Panc1 (cell line): ENCODE results near the gene ZC3H7A. TPM values are rescaled to one million over a fixed set of nuclear protein-coding genes. Genes with fewer than 3 reads are reported as not detected.

Experiments used
- ATAC-seq: fragments of 200-7000 bp; cut with Tn5 transposase; 2 replicates; pipeline ENCODE4 v1.9.1; 2020; ENCODE audit warnings: mild to moderate bottlenecking, moderate library complexity
- BruUV-seq: library from RNA; stranded (reverse); fragments of 400-500 nt; replicated peaks from 2 replicates; lab custom pipeline; 2021; lab: Mats Ljungman, UMichigan
- CTCF ChIA-PET: fragments of 300-600 bp; sonication (Branson Sonifier 250); formaldehyde crosslinking; loops from one replicate; lab custom pipeline; 2022; ENCODE audit warnings: antibody characterized with exemption; lab: Charles Lee
- POLR2A ChIA-PET: fragments of 300-600 bp; sonication (Branson Sonifier 250); formaldehyde crosslinking; loops from one replicate; lab custom pipeline; 2022; ENCODE audit warnings: antibody characterized with exemption; lab: Charles Lee
- DNase-seq: peaks from one replicate; pipeline ENCODE4 v3.0.0-alpha.2; 2010; ENCODE audit warnings: low read depth, low spot score
- H3K27ac ChIP-seq: 2 replicates; pipeline ENCODE4 v1.5.1; 2011; ENCODE audit warnings: mild to moderate bottlenecking, low read length, inconsistent platforms
- H3K27me3 ChIP-seq: fragments of 200-500 bp; sonication (Bioruptor generic); 2 replicates; pipeline ENCODE4 v1.6.0; 2014; ENCODE audit warnings: low read length, inconsistent platforms; ENCODE audit not compliant: control insufficient read depth, insufficient read depth
- H3K36me3 ChIP-seq: fragments of 200-500 bp; sonication (Bioruptor generic); 2 replicates; pipeline ENCODE4 v1.5.1; 2014; ENCODE audit warnings: inconsistent platforms, mild to moderate bottlenecking, low read length, moderate library complexity; ENCODE audit not compliant: control insufficient read depth, insufficient read depth
- H3K4me1 ChIP-seq: 2 replicates; pipeline ENCODE4 v1.5.1; 2011; ENCODE audit warnings: inconsistent platforms, mild to moderate bottlenecking, low read length, moderate library complexity; ENCODE audit not compliant: control insufficient read depth, insufficient read depth
- H3K4me3 ChIP-seq, 2 experiments: 2 replicates each; pipeline ENCODE4 v1.5.1; 2011 to 2012; ENCODE audit warnings: low read depth in 2 of 2, low read length in 2 of 2, mild to moderate bottlenecking in 2 of 2, inconsistent platforms in 1 of 2, moderate library complexity in 1 of 2
- H3K9me3 ChIP-seq: fragments of 200-500 bp; sonication (Bioruptor generic); 2 replicates; pipeline ENCODE4 v1.5.1; 2014; ENCODE audit warnings: low read depth, mild to moderate bottlenecking, inconsistent platforms, low read length, moderate library complexity; ENCODE audit not compliant: control insufficient read depth, insufficient read depth
- CTCF ChIP-seq: fragments of 450-650 bp; IDR thresholded peaks from 2 replicates; pipeline ENCODE4 v1.5.1; 2017; ENCODE audit warnings: mild to moderate bottlenecking
- POLR2AphosphoS5 ChIP-seq: IDR thresholded peaks from 2 replicates; pipeline ENCODE4 v1.6.1; 2012; ENCODE audit warnings: mild to moderate bottlenecking, low read depth, low read length, moderate library complexity
- REST ChIP-seq, 2 experiments: IDR thresholded peaks; 2 replicates each; pipeline ENCODE4 v1.6.1; 2011 to 2012; ENCODE audit warnings: low read depth in 2 of 2, control low read depth in 1 of 2, low read length in 1 of 2, mild to moderate bottlenecking in 1 of 2, moderate library complexity in 1 of 2; ENCODE audit not compliant: insufficient read depth in 1 of 2
- SIN3A ChIP-seq: IDR thresholded peaks from 2 replicates; pipeline ENCODE4 v1.6.1; 2012; ENCODE audit warnings: low read depth, mild to moderate bottlenecking, low read length, moderate library complexity, borderline replicate concordance; ENCODE audit not compliant: insufficient read depth
- TCF7L2 ChIP-seq: IDR thresholded peaks from 2 replicates; pipeline ENCODE4 v1.6.1; 2011; ENCODE audit warnings: mild to moderate bottlenecking, low read depth, low read length, inconsistent platforms
- in situ Hi-C: cut with HindIII; loops from 2 replicates; pipeline ENCODE4 v1.10.0; 2016; ENCODE audit warnings: low sequenced_read_pairs, low pct_unique_long_range_greater_than_20kb
- intact Hi-C: fragments of 100-400 bp; cut with micrococcal nuclease; formaldehyde crosslinking; loops from one replicate; pipeline ENCODE4 v1.10.0; 2022; ENCODE audit not compliant: unreplicated experiment
- total RNA-seq: library from RNA; stranded (reverse); gene quantifications from one replicate; pipeline ENCODE4 v1.2.1, GENCODE V29; 2021; ENCODE audit not compliant: unreplicated experiment

The ZC3H7A gene
- total RNA-seq, 1 experiment from 2014 or later, result 52.3 TPM

DNA sequence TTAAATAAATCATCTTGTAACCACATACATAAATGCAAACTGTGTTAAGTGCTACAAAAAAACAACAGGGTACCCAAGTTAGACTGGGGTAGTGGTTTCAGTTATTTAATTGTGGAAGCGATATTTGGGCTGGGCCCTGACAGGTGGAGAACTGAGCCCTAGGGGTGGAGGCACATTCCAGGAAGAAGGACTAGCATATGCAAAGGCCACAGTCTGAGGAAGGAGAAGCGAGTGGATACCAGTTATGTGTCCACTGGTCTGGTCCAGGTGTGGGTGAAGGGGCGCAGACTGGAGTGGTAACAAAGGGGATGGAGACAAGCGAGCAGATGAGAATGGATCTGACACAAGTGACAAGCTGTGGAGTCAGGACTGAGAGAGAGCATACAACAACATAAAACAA lies 77.3 kb downstream of the ZC3H7A start:
- ATAC-seq, result no peak
- H3K4me3 ChIP-seq, result no peak overlapping the region
- no peak overlapping the region for H3K27ac ChIP-seq
- CTCF ChIA-PET, result no interaction called here
- BruUV-seq, result no TSS peak
- no peaks in the 10 kb centered on the region for H3K27me3 ChIP-seq
- TF ChIP-seq TCF7L2 (no peak), REST (IDR thresholded peaks at IDR 0.05; ENCODE audit: insufficient read depth in 1 of 2, low read depth in 2 of 2, low read length in 1 of 2) (no peak), POLR2AphosphoS5 (no peak), CTCF (no peak)
- in situ Hi-C loops, result no loop called here
- H3K4me1 ChIP-seq, result no peaks in the 10 kb centered on the region
- DNase-seq, result no peak
- no peaks in the 10 kb centered on the region for H3K9me3 ChIP-seq
- intact Hi-C loops, result no loop called here
- POLR2A ChIA-PET, result no interaction called here
- H3K36me3 ChIP-seq, result no peaks in the 10 kb centered on the region; the same call in none of the 2 replicates

DNA sequence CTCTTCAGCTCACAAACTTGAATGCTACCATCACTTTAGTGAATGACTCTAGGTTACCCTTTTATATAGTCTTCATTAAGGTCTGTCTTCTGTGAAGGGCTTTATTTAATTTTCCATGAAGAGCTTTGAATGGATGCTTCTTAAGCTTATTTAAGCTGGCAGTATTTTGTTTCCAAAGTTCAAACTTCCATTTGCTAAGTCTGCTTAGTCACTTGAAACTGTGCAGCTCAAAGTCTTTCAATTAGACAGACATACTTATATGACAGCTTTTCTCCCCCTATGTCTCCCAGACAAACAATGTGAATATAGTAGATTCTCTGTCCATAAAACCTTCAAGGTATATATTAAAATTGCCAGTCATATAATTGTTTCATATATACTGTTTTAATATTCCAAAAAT lies 77.9 kb downstream of the ZC3H7A start:
- no peak for TF ChIP-seq TCF7L2
- TF ChIP-seq POLR2AphosphoS5, result no peak
- TF ChIP-seq CTCF, result no peak
- no peak for TF ChIP-seq REST (IDR thresholded peaks at IDR 0.05; ENCODE audit: insufficient read depth in 1 of 2, low read depth in 2 of 2, low read length in 1 of 2)
- TF ChIP-seq SIN3A, result no peak
- in situ Hi-C loops (no loop called here), intact Hi-C loops (no loop called here)
- DNase-seq, result no peak
- CTCF ChIA-PET, result interaction anchor here (0.6 kb wide), 1 partner anchor 17 kb away, joined by 3 read pairs; no protein-coding TSS in a partner anchor
- H3K9me3 ChIP-seq, result no peaks in the 10 kb centered on the region
- BruUV-seq, result no TSS peak
- POLR2A ChIA-PET, result no interaction called here
- no peak overlapping the region for H3K27ac ChIP-seq
- no peaks in the 10 kb centered on the region; the same call in none of the 2 replicates for H3K36me3 ChIP-seq
- H3K4me1 ChIP-seq, result no peaks in the 10 kb centered on the region
- H3K27me3 ChIP-seq, result no peaks in the 10 kb centered on the region
- ATAC-seq, result no peak
- H3K4me3 ChIP-seq, result no peak overlapping the region
